ENCODE measurements around the gene GNAS-AS1. TPM values are rescaled to one million over a fixed set of nuclear protein-coding genes. Genes with fewer than 3 reads are reported as not detected.
"Not testable (repeated sequence)": the region's sequence is repeated elsewhere in the genome, so short reads cannot be mapped to it uniquely, and the experiment has no call there.

Gene GNAS-AS1
- total RNA-seq, 1 donor from 2014 or later, result 0.97 TPM

DNA sequence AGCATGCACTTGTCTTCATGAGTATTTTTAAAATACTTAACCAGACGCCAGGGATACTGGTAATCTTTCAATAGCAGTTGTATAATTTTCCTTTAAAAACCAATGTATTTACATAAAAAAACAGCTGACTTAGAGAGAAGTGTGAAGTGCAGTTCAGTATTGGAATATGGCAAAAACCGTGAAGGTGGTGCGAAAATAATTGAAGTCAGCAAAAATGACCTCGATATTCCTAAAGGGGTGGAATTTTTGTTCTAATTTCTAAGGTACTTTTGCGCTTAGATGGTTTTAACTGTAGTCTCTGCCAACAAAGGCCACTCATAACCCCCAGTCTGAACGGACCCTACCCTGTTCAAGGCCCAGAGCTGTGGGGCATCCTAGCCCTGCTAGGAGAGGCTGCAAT is 25.3 kb downstream of the GNAS-AS1 start:
- Histone ChIP-seq H3K4me3 (no peak overlapping the region), H3K4me1 (no peaks in the 10 kb centered on the region), H3K9me3 (no peaks in the 10 kb centered on the region), H3K27ac (no peak overlapping the region), H3K27me3 (ENCODE audit: low read depth) (no peaks in the 10 kb centered on the region), H3K36me3 (no peaks in the 10 kb centered on the region)
- TF ChIP-seq CTCF (IDR thresholded peaks at IDR 0.05), result no peak
- intact Hi-C loops (cut with DNase I), result no loop called here
- ATAC-seq (no peak), DNase-seq (no peak)

DNA sequence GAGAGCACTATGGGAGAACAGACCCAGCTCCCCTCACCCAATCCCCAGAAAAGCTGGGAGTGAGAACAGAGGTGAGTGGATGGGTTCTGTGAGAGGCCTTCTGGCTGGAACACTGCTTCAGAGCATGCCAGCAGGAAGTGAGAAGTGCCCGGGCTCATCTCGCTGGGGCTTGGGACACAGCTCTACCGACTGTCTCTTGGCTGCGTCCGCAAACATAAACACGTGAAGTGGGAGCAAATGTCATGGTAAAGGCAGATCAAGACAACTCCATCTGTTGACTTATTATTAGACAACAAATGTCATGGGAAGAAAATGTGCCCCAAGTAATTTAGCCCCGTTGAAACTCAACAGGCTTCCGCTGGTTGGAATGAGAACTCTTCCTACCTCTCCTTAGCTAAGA is 25.9 kb downstream of the GNAS-AS1 start:
- no peaks in the 10 kb centered on the region for H3K9me3 ChIP-seq
- ATAC-seq, result no peak
- no peaks in the 10 kb centered on the region for H3K36me3 ChIP-seq
- H3K4me3 ChIP-seq, result no peak overlapping the region
- TF ChIP-seq CTCF (IDR thresholded peaks at IDR 0.05), result no peak
- no peaks in the 10 kb centered on the region for H3K4me1 ChIP-seq
- no peaks in the 10 kb centered on the region for H3K27me3 ChIP-seq (ENCODE audit: low read depth)
- H3K27ac ChIP-seq, result no peak overlapping the region
- intact Hi-C loops (cut with DNase I), result no loop called here
- no peak for DNase-seq

DNA sequence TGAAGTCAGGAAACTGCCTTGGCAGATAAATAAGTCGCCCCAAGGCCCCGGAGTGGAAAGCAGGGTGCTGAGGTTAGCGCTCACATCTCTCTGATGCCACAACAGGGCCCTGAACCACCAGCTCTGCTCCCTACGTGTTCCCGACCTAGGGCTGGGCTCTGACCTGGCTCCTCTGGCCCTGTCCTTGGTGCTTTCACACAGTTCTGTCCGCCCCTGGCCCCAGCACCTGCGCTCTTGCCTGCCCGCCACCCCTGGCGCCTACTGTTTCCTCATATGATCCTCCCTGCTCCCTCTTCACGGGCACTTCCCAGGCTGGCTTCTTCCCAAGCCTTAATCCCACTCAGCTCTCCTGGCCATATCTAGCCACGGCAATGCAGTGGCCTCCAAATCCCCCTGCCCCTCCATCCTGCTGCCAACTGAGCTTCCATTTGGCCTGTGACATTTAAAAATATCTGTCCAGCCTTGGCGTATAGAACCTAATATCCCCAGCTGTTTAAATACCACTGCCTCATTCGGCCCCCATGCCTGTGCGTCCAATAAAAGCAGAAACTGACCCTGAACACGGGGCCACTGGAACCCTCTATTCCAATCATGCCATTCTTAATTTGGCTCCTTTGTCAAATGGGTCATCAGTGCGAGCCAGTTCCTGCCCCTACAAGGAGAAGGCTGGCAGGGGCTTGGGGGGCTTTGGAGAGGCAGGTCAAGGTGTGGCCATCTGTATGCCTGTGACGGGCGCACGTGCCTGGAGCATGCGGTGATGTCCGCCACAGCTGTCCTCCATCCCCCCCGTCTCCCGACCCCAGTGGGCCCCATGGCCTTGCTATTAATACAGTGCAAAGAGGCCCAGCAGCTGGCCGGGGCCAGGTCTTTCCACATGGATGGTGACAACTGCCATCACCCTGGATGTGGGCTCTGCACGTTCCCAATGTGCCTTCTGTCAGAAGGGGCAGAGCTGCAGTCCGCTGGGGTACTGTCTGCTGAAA is 27.7 kb downstream of the GNAS-AS1 start:
- Histone ChIP-seq H3K27me3 (ENCODE audit: low read depth) (no peaks in the 10 kb centered on the region), H3K4me1 (no peaks in the 10 kb centered on the region), H3K4me3 (no peak overlapping the region), H3K27ac (no peak overlapping the region), H3K36me3 (no peaks in the 10 kb centered on the region), H3K9me3 (no peaks in the 10 kb centered on the region)
- intact Hi-C loops (cut with DNase I), result no loop called here
- DNase-seq (no peak), ATAC-seq (no peak)
- TF ChIP-seq CTCF (IDR thresholded peaks at IDR 0.05), result no peak

DNA sequence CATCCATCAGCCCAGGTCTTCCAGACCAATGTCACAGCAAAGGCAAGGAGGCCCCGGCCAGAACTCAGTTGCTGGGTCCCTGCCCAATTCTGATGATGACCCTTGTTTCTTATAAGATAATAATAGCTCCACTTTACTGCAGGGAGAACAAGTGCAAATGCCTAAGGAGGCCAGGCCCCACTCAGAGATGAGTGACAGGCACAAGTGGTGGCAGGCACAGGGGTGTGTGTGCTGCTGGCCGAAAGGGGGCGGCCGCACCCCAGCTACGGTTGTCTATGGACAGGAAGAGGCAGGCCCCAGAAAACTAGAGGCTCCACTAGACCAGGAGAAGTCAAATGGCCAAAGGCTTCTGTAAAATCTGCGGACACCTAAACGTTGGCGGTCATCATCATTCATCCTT is 28.6 kb downstream of the GNAS-AS1 start:
- no peaks in the 10 kb centered on the region for H3K27me3 ChIP-seq (ENCODE audit: low read depth)
- no peak overlapping the region for H3K27ac ChIP-seq
- no peaks in the 10 kb centered on the region for H3K4me1 ChIP-seq
- intact Hi-C loops (cut with DNase I), result no loop called here
- TF ChIP-seq CTCF (IDR thresholded peaks at IDR 0.05), result peak; percentile 11
- ATAC-seq (peak; percentile 31 to 56), DNase-seq (no peak)
- no peaks in the 10 kb centered on the region for H3K9me3 ChIP-seq
- no peak overlapping the region for H3K4me3 ChIP-seq
- no peaks in the 10 kb centered on the region for H3K36me3 ChIP-seq

GRCh38 chr20:58820515-58820914 is 30.2 kb downstream of the GNAS-AS1 start:
- ATAC-seq; H3K27me3 ChIP-seq (ENCODE audit: low read depth); H3K9me3 ChIP-seq; H3K4me1 ChIP-seq; H3K27ac ChIP-seq; DNase-seq; intact Hi-C loops (cut with DNase I); H3K4me3 ChIP-seq; H3K36me3 ChIP-seq: not testable (repeated sequence)

GRCh38 chr20:58819921-58820320 is 30.8 kb downstream of the GNAS-AS1 start:
- Histone ChIP-seq H3K4me1 (no peaks in the 10 kb centered on the region), H3K36me3 (no peaks in the 10 kb centered on the region), H3K27ac (no peak overlapping the region), H3K4me3 (no peak overlapping the region), H3K9me3 (no peaks in the 10 kb centered on the region), H3K27me3 (ENCODE audit: low read depth) (no peaks in the 10 kb centered on the region)
- no peak for ATAC-seq
- TF ChIP-seq CTCF (IDR thresholded peaks at IDR 0.05), result no peak
- intact Hi-C loops (cut with DNase I), result no loop called here
- DNase-seq, result no peak
